GM12878 (cell line): Measurements from ENCODE around the gene PRODH. TPM values are rescaled to one million over a fixed set of nuclear protein-coding genes. Genes with fewer than 3 reads are reported as not detected.

Experiments
- polyA plus RNA-seq, 11 experiments: library from polyadenylated mRNA; depleted of rRNA in 4 of 11; unstranded in 6 of 11; stranded (reverse) in 5 of 11; fragments of >200 nt; fragmentation: Nextera tagmentation in 4 of 11; fragmentation: Illumina TruSeq in 1 of 11; extraction: Ambion mirVana in 4 of 11; extraction: Trizol in 1 of 11; gene quantifications; 1 replicate in 1 of 11; 2 replicates in 10 of 11; pipeline versions ENCODE4 v1.2.1 to v1.2.3, GENCODE V29; 2011 to 2016; ENCODE audit warnings: inconsistent platforms in 2 of 11, missing spikeins in 2 of 11, low read depth in 1 of 11
- total RNA-seq, 4 experiments: library from RNA; depleted of rRNA in 3 of 4; stranded (reverse); fragments of >200 nt in 3 of 4; fragmentation: Illumina TruSeq in 1 of 4; extraction: Trizol in 1 of 4; gene quantifications; 2 replicates each; pipeline versions ENCODE4 v1.2.1 to v1.2.3, GENCODE V29; 2013 to 2021

PRODH gene
- total and polyA plus RNA-seq, 10 of the 15 experiments (the other 5 are each of a cell fraction or from before 2014, with no cell fraction given), result 0.03 to 0.10 (median 0.07) TPM; not detected in 6

Other genes with a start within 250 kb of the PRODH start
- gene DGCR6, start 30.0 kb downstream of the PRODH start, total RNA-seq (2014; rRNA removed), result 0.11 and 0.27 TPM in 2 replicates
- 0.13 TPM in 1 of 2 replicates, not detected in the other for gene DGCR6, start 30.0 kb downstream of the PRODH start, total RNA-seq (2014; rRNA removed; fragmentation: Illumina TruSeq; extraction: Trizol)
- gene DGCR6, start 30.0 kb downstream of the PRODH start, total RNA-seq (2021), result 0.13 and 0.31 TPM in 2 replicates
- gene DGCR6, start 30.0 kb downstream of the PRODH start, polyA plus RNA-seq (2011; rRNA removed), result 0.19 and 0.30 TPM in 2 replicates
- gene DGCR6, start 30.0 kb downstream of the PRODH start, polyA plus RNA-seq (2014; fragmentation: Illumina TruSeq; extraction: Trizol), result 0.06 and 0.19 TPM in 2 replicates
- gene DGCR6, start 30.0 kb downstream of the PRODH start, polyA plus RNA-seq (2014; fragmentation: Nextera tagmentation; extraction: Ambion mirVana), result not detected
- gene DGCR6, start 30.0 kb downstream of the PRODH start, polyA plus RNA-seq (2014; rRNA removed), result 0.08 and 0.22 TPM in 2 replicates
- under 1 TPM; 0.36 to 0.54 TPM for gene DGCR6, start 30.0 kb downstream of the PRODH start, polyA plus RNA-seq (2016; fragmentation: Nextera tagmentation; extraction: Ambion mirVana)
- gene DGCR2, start 186.1 kb upstream of the PRODH start, total RNA-seq (2014; rRNA removed), result 19.5 and 20.7 TPM in 2 replicates
- 7.6 and 10.2 TPM in 2 replicates for gene DGCR2, start 186.1 kb upstream of the PRODH start, total RNA-seq (2014; rRNA removed; fragmentation: Illumina TruSeq; extraction: Trizol)
- gene DGCR2, start 186.1 kb upstream of the PRODH start, total RNA-seq (2021), result 25.9 and 27.4 TPM in 2 replicates
- 7.2 and 14.5 TPM in 2 replicates for gene DGCR2, start 186.1 kb upstream of the PRODH start, polyA plus RNA-seq (2011; rRNA removed)
- 12.0 and 14.5 TPM in 2 replicates for gene DGCR2, start 186.1 kb upstream of the PRODH start, polyA plus RNA-seq (2014; fragmentation: Illumina TruSeq; extraction: Trizol)
- gene DGCR2, start 186.1 kb upstream of the PRODH start, polyA plus RNA-seq (2014; fragmentation: Nextera tagmentation; extraction: Ambion mirVana), result under 1 TPM; 0.19 to 0.44 TPM
- 17.5 and 18.7 TPM in 2 replicates for gene DGCR2, start 186.1 kb upstream of the PRODH start, polyA plus RNA-seq (2014; rRNA removed)
- gene DGCR2, start 186.1 kb upstream of the PRODH start, polyA plus RNA-seq (2016; fragmentation: Nextera tagmentation; extraction: Ambion mirVana), result 10 to 100 TPM; 24.1 to 28.4 TPM
- gene TSSK2, start 195.0 kb upstream of the PRODH start, total RNA-seq (2014; rRNA removed), result 0.17 TPM in 1 of 2 replicates, not detected in the other
- not detected in 2 replicates for gene TSSK2, start 195.0 kb upstream of the PRODH start, total RNA-seq (2014; rRNA removed; fragmentation: Illumina TruSeq; extraction: Trizol)
- gene TSSK2, start 195.0 kb upstream of the PRODH start, total RNA-seq (2021), result not detected in 2 replicates
- not detected in 2 replicates for gene TSSK2, start 195.0 kb upstream of the PRODH start, polyA plus RNA-seq (2011; rRNA removed)
- 0.03 TPM in 1 of 2 replicates, not detected in the other for gene TSSK2, start 195.0 kb upstream of the PRODH start, polyA plus RNA-seq (2014; fragmentation: Illumina TruSeq; extraction: Trizol)
- not detected for gene TSSK2, start 195.0 kb upstream of the PRODH start, polyA plus RNA-seq (2014; fragmentation: Nextera tagmentation; extraction: Ambion mirVana)
- gene TSSK2, start 195.0 kb upstream of the PRODH start, polyA plus RNA-seq (2014; rRNA removed), result not detected in 2 replicates
- gene TSSK2, start 195.0 kb upstream of the PRODH start, polyA plus RNA-seq (2016; fragmentation: Nextera tagmentation; extraction: Ambion mirVana), result not detected
- 12.5 and 13.5 TPM in 2 replicates for gene ESS2, start 208.4 kb upstream of the PRODH start, total RNA-seq (2014; rRNA removed)
- gene ESS2, start 208.4 kb upstream of the PRODH start, total RNA-seq (2014; rRNA removed; fragmentation: Illumina TruSeq; extraction: Trizol), result 6.0 and 6.4 TPM in 2 replicates
- 17.9 and 18.3 TPM in 2 replicates for gene ESS2, start 208.4 kb upstream of the PRODH start, total RNA-seq (2021)
- gene ESS2, start 208.4 kb upstream of the PRODH start, polyA plus RNA-seq (2011; rRNA removed), result 5.7 and 10.2 TPM in 2 replicates
- gene ESS2, start 208.4 kb upstream of the PRODH start, polyA plus RNA-seq (2014; fragmentation: Illumina TruSeq; extraction: Trizol), result 0.89 and 6.3 TPM in 2 replicates
- gene ESS2, start 208.4 kb upstream of the PRODH start, polyA plus RNA-seq (2014; fragmentation: Nextera tagmentation; extraction: Ambion mirVana), result 1 to 10 TPM in 1 of 2 experiments, under 1 TPM in 1; 0.14 to 1.0 TPM
- gene ESS2, start 208.4 kb upstream of the PRODH start, polyA plus RNA-seq (2014; rRNA removed), result 16.2 and 16.9 TPM in 2 replicates
- 10 to 100 TPM; 14.2 to 15.0 TPM for gene ESS2, start 208.4 kb upstream of the PRODH start, polyA plus RNA-seq (2016; fragmentation: Nextera tagmentation; extraction: Ambion mirVana)
- gene GSC2, start 214.0 kb upstream of the PRODH start, total RNA-seq (2014; rRNA removed), result not detected in 2 replicates
- gene GSC2, start 214.0 kb upstream of the PRODH start, total RNA-seq (2014; rRNA removed; fragmentation: Illumina TruSeq; extraction: Trizol), result not detected in 2 replicates
- not detected in 2 replicates for gene GSC2, start 214.0 kb upstream of the PRODH start, total RNA-seq (2021)
- gene GSC2, start 214.0 kb upstream of the PRODH start, polyA plus RNA-seq (2011; rRNA removed), result not detected in 2 replicates
- not detected in 2 replicates for gene GSC2, start 214.0 kb upstream of the PRODH start, polyA plus RNA-seq (2014; fragmentation: Illumina TruSeq; extraction: Trizol)
- gene GSC2, start 214.0 kb upstream of the PRODH start, polyA plus RNA-seq (2014; fragmentation: Nextera tagmentation; extraction: Ambion mirVana), result not detected
- gene GSC2, start 214.0 kb upstream of the PRODH start, polyA plus RNA-seq (2014; rRNA removed), result not detected in 2 replicates
- not detected for gene GSC2, start 214.0 kb upstream of the PRODH start, polyA plus RNA-seq (2016; fragmentation: Nextera tagmentation; extraction: Ambion mirVana)
- gene SLC25A1, start 242.4 kb upstream of the PRODH start, total RNA-seq (2014; rRNA removed), result 64.5 and 75.9 TPM in 2 replicates
- 18.9 and 20.2 TPM in 2 replicates for gene SLC25A1, start 242.4 kb upstream of the PRODH start, total RNA-seq (2014; rRNA removed; fragmentation: Illumina TruSeq; extraction: Trizol)
- 79.0 and 90.6 TPM in 2 replicates for gene SLC25A1, start 242.4 kb upstream of the PRODH start, total RNA-seq (2021)
- gene SLC25A1, start 242.4 kb upstream of the PRODH start, polyA plus RNA-seq (2011; rRNA removed), result 9.9 and 21.2 TPM in 2 replicates
- gene SLC25A1, start 242.4 kb upstream of the PRODH start, polyA plus RNA-seq (2014; fragmentation: Illumina TruSeq; extraction: Trizol), result 10.8 and 27.5 TPM in 2 replicates
- 1 to 10 TPM; 2.3 to 7.8 TPM for gene SLC25A1, start 242.4 kb upstream of the PRODH start, polyA plus RNA-seq (2014; fragmentation: Nextera tagmentation; extraction: Ambion mirVana)
- gene SLC25A1, start 242.4 kb upstream of the PRODH start, polyA plus RNA-seq (2014; rRNA removed), result 59.8 and 67.2 TPM in 2 replicates
- gene SLC25A1, start 242.4 kb upstream of the PRODH start, polyA plus RNA-seq (2016; fragmentation: Nextera tagmentation; extraction: Ambion mirVana), result 10 to 100 TPM; 33.2 to 75.3 TPM